ENCODE measurements around the gene PLCL2.

DNA sequence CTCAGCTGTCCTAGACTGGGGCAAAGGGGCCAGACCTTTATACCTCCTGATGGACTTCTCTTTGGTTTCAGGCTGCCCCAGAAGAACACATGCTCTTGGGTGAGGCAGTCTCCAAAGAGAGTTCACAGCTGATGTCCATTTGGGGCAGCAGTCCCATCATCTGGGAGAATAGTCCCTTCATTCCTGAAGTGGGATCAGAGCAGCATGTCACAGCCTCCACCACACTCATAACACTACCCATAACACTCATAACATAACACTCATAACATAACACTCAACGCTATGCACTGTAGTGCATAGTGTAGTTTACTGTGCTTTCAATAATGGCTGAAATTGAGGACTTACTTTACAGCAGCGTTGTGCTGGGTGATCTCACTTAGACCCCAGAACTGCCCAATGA lies 36.7 kb upstream of the PLCL2 start:
- TF ChIP-seq POLR2AphosphoS5 (IDR thresholded peaks at IDR 0.05; ENCODE audit: borderline replicate concordance, low read depth, low read length), result no peak
- no peak for TF ChIP-seq EZH2 (IDR thresholded peaks at IDR 0.05)

Data from SK-N-MC (cell line).